Type B pancreatic cell (in vitro differentiated cells): ENCODE data around the gene SLC25A47. TPM values are rescaled to one million over a fixed set of nuclear protein-coding genes. Genes with fewer than 3 reads are reported as not detected.

ENCODE experiments used
- DNase-seq: peaks from one replicate; pipeline ENCODE4 v3.0.0; 2021; ENCODE audit warnings: mixed read lengths; ENCODE audit not compliant: unreplicated experiment; ENCODE audit errors: extremely low spot score
- H3K27ac Mint-ChIP-seq: 2 replicates; pipeline ENCODE4 v1.8.0; 2021; ENCODE audit warnings: mild to moderate bottlenecking, mixed read lengths
- H3K27me3 Mint-ChIP-seq: 2 replicates; pipeline ENCODE4 v1.8.0; 2021; ENCODE audit warnings: mixed read lengths
- H3K36me3 Mint-ChIP-seq: 2 replicates; pipeline ENCODE4 v1.8.0; 2021; ENCODE audit warnings: mixed read lengths
- H3K4me1 Mint-ChIP-seq: one replicate; pipeline ENCODE4 v1.8.0; 2021; ENCODE audit warnings: mixed read lengths; ENCODE audit not compliant: unreplicated experiment
- H3K4me3 Mint-ChIP-seq: 2 replicates; pipeline ENCODE4 v1.8.0; 2021; ENCODE audit warnings: mild to moderate bottlenecking, mixed read lengths
- H3K9me3 Mint-ChIP-seq: 2 replicates; pipeline ENCODE4 v1.8.0; 2021; ENCODE audit warnings: mixed read lengths
- total RNA-seq: library from RNA; stranded (reverse); gene quantifications from 2 replicates; pipeline ENCODE4 v1.2.1, GENCODE V29; 2021; ENCODE audit warnings: low replicate concordance
- TF ChIP-seq, protein P1 (sequence below): fragments of 200-600 bp; sonication (generic); conservative IDR thresholded peaks from 2 replicates; pipeline ENCODE4 v1.5.0; 2021; ENCODE audit warnings: antibody characterized with exemption, mild to moderate bottlenecking

The SLC25A47 gene
- total RNA-seq, 1 donor from 2014 or later = not detected

DNA sequence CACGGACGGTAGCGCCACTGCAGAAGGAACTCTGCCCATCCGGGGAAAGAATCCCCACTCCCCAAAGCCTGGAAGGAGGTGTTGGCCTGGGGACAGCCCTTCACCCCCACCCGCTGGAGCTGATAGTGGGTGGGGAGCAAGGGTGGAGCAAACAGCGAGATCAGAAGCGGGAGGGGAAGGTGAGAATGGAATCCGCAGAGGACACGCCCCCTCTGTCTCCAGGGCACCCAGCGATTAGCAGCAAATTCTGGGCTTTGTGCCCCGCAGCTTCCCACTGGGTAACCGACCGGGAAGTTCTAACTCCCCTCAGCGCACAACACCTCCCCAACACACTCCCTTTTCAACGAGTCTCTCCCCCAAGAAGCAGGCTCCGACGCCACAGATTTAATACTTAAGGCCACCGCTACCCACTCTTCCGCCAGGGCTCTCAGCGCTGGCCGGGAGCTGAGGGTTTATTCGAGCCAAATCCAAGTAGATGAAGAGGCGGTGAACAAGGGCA lies 18.3 kb upstream of the SLC25A47 start:
- peaks cover 5% of the 10 kb centered on the region for H3K36me3 Mint-ChIP-seq
- H3K27ac Mint-ChIP-seq = peak overlapping the region; percentile 91
- H3K4me3 Mint-ChIP-seq = peak overlapping the region; percentile 96
- TF ChIP-seq, protein P1, sequence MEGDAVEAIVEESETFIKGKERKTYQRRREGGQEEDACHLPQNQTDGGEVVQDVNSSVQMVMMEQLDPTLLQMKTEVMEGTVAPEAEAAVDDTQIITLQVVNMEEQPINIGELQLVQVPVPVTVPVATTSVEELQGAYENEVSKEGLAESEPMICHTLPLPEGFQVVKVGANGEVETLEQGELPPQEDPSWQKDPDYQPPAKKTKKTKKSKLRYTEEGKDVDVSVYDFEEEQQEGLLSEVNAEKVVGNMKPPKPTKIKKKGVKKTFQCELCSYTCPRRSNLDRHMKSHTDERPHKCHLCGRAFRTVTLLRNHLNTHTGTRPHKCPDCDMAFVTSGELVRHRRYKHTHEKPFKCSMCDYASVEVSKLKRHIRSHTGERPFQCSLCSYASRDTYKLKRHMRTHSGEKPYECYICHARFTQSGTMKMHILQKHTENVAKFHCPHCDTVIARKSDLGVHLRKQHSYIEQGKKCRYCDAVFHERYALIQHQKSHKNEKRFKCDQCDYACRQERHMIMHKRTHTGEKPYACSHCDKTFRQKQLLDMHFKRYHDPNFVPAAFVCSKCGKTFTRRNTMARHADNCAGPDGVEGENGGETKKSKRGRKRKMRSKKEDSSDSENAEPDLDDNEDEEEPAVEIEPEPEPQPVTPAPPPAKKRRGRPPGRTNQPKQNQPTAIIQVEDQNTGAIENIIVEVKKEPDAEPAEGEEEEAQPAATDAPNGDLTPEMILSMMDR = peak; percentile 45
- no peak for DNase-seq
- peaks cover 40% of the 10 kb centered on the region for H3K4me1 Mint-ChIP-seq
- H3K27me3 Mint-ChIP-seq = no peaks in the 10 kb centered on the region
- H3K9me3 Mint-ChIP-seq = no peaks in the 10 kb centered on the region

DNA sequence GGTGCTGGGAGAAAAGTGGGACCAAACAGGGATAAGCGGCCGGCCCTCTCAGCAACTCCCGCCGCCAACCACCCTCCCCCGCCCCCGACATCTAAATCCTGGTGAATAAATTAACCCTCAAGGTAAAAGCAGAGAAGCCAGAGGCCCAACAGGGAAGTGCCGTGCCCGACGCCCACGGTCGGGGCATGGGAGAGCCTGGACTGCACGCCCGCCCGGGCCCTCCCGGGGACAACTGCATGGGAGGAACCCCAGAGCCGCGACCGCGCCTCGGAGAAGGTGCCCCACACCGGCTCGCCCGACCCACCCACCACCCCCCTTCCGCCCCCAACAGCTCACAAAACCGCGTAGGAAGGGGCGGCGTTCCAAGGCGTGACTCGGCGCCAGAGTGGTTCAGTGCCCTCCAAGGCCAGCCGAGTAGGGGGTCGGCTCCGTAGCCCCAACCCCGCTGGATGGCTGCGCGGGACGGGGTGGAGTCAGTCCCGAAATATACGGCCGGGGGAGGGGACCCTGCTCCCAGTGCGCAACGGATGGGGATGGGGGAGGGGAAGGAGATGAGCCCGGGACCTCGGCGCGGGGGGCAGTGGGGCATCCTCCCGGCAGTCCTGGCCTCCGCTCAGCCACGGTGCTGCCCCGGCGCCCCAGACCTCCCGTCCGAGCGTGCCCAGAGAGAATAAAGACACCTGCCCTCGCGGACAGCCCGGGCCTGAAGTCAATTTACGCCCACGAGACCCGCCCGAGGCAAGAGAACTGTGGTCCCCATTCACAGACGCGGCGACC lies 17.6 kb upstream of the SLC25A47 start:
- Mint-ChIP-seq H3K9me3 (no peaks in the 10 kb centered on the region), H3K27me3 (no peaks in the 10 kb centered on the region), H3K4me1 (peaks cover 40% of the 10 kb centered on the region), H3K27ac (peak overlapping the region; percentile 91), H3K4me3 (peak overlapping the region; percentile 96), H3K36me3 (peaks cover 5% of the 10 kb centered on the region)
- DNase-seq = no peak
- TF ChIP-seq, protein P1 = peak; percentile 5

DNA sequence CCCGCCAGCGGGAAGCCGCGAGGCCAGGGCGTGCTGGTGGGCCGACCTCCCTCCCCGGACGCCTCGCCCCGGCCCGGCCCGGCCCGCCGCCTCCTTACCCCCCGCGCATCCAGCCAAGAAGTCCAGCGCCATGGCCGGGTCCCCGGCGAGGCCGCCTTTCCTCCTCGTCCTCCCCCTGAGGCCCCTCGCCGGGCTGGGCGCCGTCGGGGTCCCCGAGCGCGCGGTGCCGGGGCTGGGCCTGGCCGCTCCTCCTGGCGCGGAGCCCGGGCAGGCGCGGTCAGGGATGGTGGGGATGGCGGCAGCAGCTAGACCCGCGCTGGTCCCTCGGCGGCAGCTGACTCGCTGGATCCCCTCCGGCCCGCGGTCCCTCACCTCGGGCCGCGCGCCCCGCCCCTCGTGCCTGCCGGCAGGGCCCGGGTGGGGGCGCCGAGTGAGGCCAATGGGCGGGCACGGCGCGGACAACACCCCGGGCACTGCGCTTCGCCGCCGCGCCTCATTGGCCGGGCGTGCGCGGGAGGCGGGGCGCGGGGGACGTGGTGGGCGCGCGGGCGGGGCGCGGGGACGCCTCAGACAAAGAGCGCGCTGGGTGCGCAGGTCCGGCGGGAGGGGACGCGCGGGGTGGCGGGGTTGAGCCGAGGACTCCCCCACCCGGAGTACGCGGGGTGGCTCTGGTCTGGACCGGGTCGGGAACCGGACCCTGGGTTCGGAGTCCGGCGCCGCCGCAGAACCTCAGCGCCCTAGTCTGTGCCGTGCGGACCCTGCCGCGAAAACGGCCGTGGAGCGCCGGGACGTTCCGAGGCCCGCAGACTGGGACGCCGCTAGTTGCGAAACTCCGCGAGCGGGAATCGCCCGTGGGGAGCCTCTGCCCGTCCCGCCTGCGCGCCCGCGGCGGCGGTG lies 16.8 kb upstream of the SLC25A47 start, which contains the start of gene SLC25A29:
Gene SLC25A29, minus strand, starts transcription at position 344 of the 897 bp plus-strand sequence. Its CDS starts 212 bp downstream, at position 132.
- Mint-ChIP-seq H3K4me3 (peak within 1 kb of the TSS; percentile 96), H3K36me3 (peaks cover 5% of the 10 kb centered on the region), H3K9me3 (no peaks in the 10 kb centered on the region), H3K27ac (peak within 1 kb of the TSS; percentile 91), H3K27me3 (no peaks in the 10 kb centered on the region), H3K4me1 (peaks cover 41% of the 10 kb centered on the region)
- TF ChIP-seq, protein P1 = no peak
- DNase-seq = peak; percentile 92

DNA sequence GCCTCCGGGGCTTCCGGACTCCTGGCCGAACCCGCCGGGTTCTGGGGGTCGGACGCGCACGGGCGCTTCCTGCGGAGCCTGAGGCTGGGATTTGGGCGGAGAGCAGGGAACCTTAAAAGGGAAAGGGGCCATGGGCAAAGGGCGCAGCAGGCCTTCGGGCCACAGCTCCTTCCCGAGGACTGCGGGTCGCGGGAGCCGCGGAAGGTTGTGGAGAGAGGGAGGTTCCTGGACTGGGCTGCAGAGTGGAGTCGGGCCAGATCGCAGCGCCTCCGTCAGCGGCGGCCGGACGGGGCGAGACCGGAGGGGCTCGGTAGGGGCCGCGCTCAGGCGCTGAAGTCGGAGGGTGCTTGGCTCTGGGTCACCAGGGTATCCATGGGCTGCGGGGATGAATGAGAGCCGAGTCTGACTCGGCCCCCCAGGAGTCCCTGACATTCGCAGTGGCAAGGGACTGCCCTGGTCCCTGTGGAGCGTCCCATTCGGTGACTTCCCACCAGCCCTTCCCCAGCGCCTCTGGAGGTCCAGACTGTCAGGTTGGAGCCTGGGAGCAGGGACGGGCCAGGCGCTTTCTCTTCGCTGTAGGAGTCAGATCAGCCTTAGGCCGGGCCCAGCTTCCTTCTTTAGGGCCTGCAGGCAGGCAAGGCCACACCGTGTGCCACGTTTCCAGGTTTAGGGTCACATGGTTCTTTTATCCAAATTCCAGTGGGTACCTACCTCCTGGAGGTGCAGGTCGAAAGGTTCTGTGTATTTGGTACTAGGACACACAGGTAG lies 16.0 kb upstream of the SLC25A47 start:
- H3K36me3 Mint-ChIP-seq = peaks cover 5% of the 10 kb centered on the region
- TF ChIP-seq, protein P1 = peak; percentile 12
- H3K4me1 Mint-ChIP-seq = peaks cover 49% of the 10 kb centered on the region
- no peak for DNase-seq
- H3K27ac Mint-ChIP-seq = peak overlapping the region; percentile 72
- peak overlapping the region; percentile 92 for H3K4me3 Mint-ChIP-seq
- no peaks in the 10 kb centered on the region for H3K9me3 Mint-ChIP-seq
- peaks cover 5% of the 10 kb centered on the region for H3K27me3 Mint-ChIP-seq
